C4-2B (cell line): ENCODE data around the gene NEGR1.

Experiments used
- CTCF ChIP-seq: fragments of 450-650 bp; conservative IDR thresholded peaks from 2 replicates; pipeline ENCODE4 v1.5.1; 2017; ENCODE audit warnings: mild to moderate bottlenecking
- ZFX ChIP-seq: fragments of 450-650 bp; IDR thresholded peaks from 2 replicates; pipeline ENCODE4 v1.6.1; 2017

DNA sequence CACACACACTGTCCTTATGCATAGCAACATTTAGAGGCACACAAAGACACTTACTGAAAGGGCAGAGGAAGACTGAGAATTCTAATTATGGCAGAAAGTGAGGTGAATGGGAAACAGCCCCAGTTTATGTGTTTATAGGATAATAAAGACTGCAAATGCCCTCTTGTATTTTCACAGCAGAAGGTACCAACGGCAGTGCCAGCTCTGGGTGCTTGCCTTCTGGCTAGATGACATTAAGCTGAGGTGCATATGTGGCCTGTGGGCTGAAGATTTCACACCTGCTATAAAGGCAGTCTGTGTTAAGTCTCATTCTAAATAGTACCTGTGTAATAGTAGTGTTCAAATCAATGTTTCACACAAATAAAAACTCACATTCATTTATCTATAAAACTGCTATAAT is 854.3 kb downstream of the NEGR1 start:
- TF ChIP-seq CTCF: no peak
- no peak for TF ChIP-seq ZFX
